H9 (cell line): ENCODE measurements around the gene AHNAK2. TPM values are rescaled to one million over a fixed set of nuclear protein-coding genes. Genes with fewer than 3 reads are reported as not detected.

ENCODE experiments used
- DNase-seq: peaks from one replicate; pipeline ENCODE4 v3.0.0-alpha.2; 2017
- H2AFZ ChIP-seq: one replicate; pipeline ENCODE4 v1.6.1; 2013; ENCODE audit warnings: mild to moderate bottlenecking, low read length, control low read depth, moderate library complexity
- H2AK5ac ChIP-seq: 2 replicates; pipeline ENCODE4 v1.6.1; 2013; ENCODE audit warnings: low read length, control low read depth, mixed read lengths; ENCODE audit not compliant: insufficient read length
- H2BK120ac ChIP-seq: one replicate; pipeline ENCODE4 v1.6.1; 2013; ENCODE audit warnings: low read depth, mild to moderate bottlenecking, low read length, control low read depth, inconsistent platforms; ENCODE audit not compliant: poor library complexity, severe bottlenecking
- H2BK12ac ChIP-seq: 2 replicates; pipeline ENCODE4 v1.6.1; 2013; ENCODE audit warnings: low read length, control low read depth, mixed read lengths, low read depth; ENCODE audit not compliant: insufficient read length
- H2BK15ac ChIP-seq: 2 replicates; pipeline ENCODE4 v1.6.1; 2013; ENCODE audit warnings: low read depth, low read length, control low read depth
- H2BK20ac ChIP-seq: one replicate; pipeline ENCODE4 v1.6.1; 2013; ENCODE audit warnings: low read depth, mild to moderate bottlenecking, low read length, control low read depth, inconsistent platforms; ENCODE audit not compliant: poor library complexity, severe bottlenecking
- H2BK5ac ChIP-seq: 2 replicates; pipeline ENCODE4 v1.6.1; 2013; ENCODE audit warnings: low read length, control low read depth, mixed read lengths; ENCODE audit not compliant: insufficient read length
- H3K14ac ChIP-seq: 2 replicates; pipeline ENCODE4 v1.6.1; 2013; ENCODE audit warnings: low read length, control low read depth; ENCODE audit not compliant: insufficient read depth
- H3K18ac ChIP-seq: 2 replicates; pipeline ENCODE4 v1.6.1; 2013; ENCODE audit warnings: low read depth, mild to moderate bottlenecking, mixed read lengths, low read length, control low read depth; ENCODE audit not compliant: insufficient read length
- H3K23ac ChIP-seq: 2 replicates; pipeline ENCODE4 v1.6.1; 2013; ENCODE audit warnings: low read length, control low read depth, mixed read lengths, low read depth; ENCODE audit not compliant: insufficient read length
- H3K23me2 ChIP-seq: 2 replicates; pipeline ENCODE4 v1.6.1; 2013; ENCODE audit warnings: low read depth, mild to moderate bottlenecking, mixed read lengths, low read length, control low read depth; ENCODE audit not compliant: insufficient read length, poor library complexity, severe bottlenecking
- H3K27ac ChIP-seq: 2 replicates; pipeline ENCODE4 v1.5.1; 2013; ENCODE audit warnings: low read length, control low read depth, mixed read lengths, low read depth; ENCODE audit not compliant: insufficient read length
- H3K27me3 ChIP-seq: 2 replicates; pipeline ENCODE4 v1.6.1; 2013; ENCODE audit warnings: low read length, control low read depth, inconsistent platforms; ENCODE audit not compliant: insufficient read depth
- H3K4ac ChIP-seq: 2 replicates; pipeline ENCODE4 v1.6.1; 2013; ENCODE audit warnings: low read depth, mild to moderate bottlenecking, control low read depth, inconsistent platforms, low read length, moderate library complexity
- H3K4me1 ChIP-seq: 2 replicates; pipeline ENCODE4 v1.6.1; 2013; ENCODE audit warnings: low read length, control low read depth, inconsistent platforms; ENCODE audit not compliant: insufficient read depth
- H3K4me2 ChIP-seq: 2 replicates; pipeline ENCODE4 v1.6.1; 2013; ENCODE audit warnings: low read length, control low read depth, mixed read lengths; ENCODE audit not compliant: insufficient read length, insufficient read depth
- H3K56ac ChIP-seq: 2 replicates; pipeline ENCODE4 v1.6.1; 2013; ENCODE audit warnings: low read depth, mild to moderate bottlenecking, mixed read lengths, low read length, control low read depth; ENCODE audit not compliant: insufficient read length
- H3K79me1 ChIP-seq: 2 replicates; pipeline ENCODE4 v1.6.1; 2013; ENCODE audit warnings: low read depth, mild to moderate bottlenecking, moderate library complexity, low read length, control low read depth, inconsistent platforms; ENCODE audit not compliant: insufficient read depth, poor library complexity, severe bottlenecking
- H3K79me2 ChIP-seq: 2 replicates; pipeline ENCODE4 v1.6.1; 2013; ENCODE audit warnings: low read length, control low read depth, inconsistent platforms; ENCODE audit not compliant: insufficient read depth
- H3K9ac ChIP-seq: 2 replicates; pipeline ENCODE4 v1.6.1; 2013; ENCODE audit warnings: low read length, control low read depth, mixed read lengths; ENCODE audit not compliant: insufficient read length; ENCODE audit errors: extremely low read depth
- H3K9me3 ChIP-seq: one replicate; pipeline ENCODE4 v1.6.1; 2013; ENCODE audit warnings: low read depth, low read length, inconsistent platforms; ENCODE audit not compliant: control insufficient read depth
- H3T11ph ChIP-seq: one replicate; pipeline ENCODE4 v1.6.1; 2013; ENCODE audit warnings: mild to moderate bottlenecking, low read length, control low read depth, inconsistent platforms
- H4K20me1 ChIP-seq: one replicate; pipeline ENCODE4 v1.6.1; 2013; ENCODE audit not compliant: control insufficient read depth, insufficient read length, insufficient read depth
- H4K5ac ChIP-seq: 2 replicates; pipeline ENCODE4 v1.6.1; 2013; ENCODE audit warnings: low read depth, mild to moderate bottlenecking, mixed read lengths, low read length, control low read depth; ENCODE audit not compliant: insufficient read length
- H4K8ac ChIP-seq: replicated peaks from 2 replicates; pipeline ENCODE4 v1.6.1; 2013; ENCODE audit warnings: low read length, control low read depth, mixed read lengths, low read depth; ENCODE audit not compliant: insufficient read length
- H4K91ac ChIP-seq: 2 replicates; pipeline ENCODE4 v1.6.1; 2013; ENCODE audit warnings: low read depth, mild to moderate bottlenecking, moderate library complexity, mixed read lengths, low read length, control low read depth; ENCODE audit not compliant: insufficient read length
- H3K27ac Mint-ChIP-seq, 3 experiments: 2 replicates in 2 of 3; 3 replicates in 1 of 3; pipeline ENCODE4 v1.8.0; 2020 to 2021; ENCODE audit warnings: mixed read lengths in 3 of 3, mild to moderate bottlenecking in 1 of 3, moderate library complexity in 1 of 3
- H3K27me3 Mint-ChIP-seq: 2 replicates; pipeline ENCODE4 v1.8.0; 2021; ENCODE audit warnings: low read depth, mild to moderate bottlenecking, moderate library complexity, mixed read lengths
- H3K36me3 Mint-ChIP-seq, 3 experiments: 2 replicates in 2 of 3; 3 replicates in 1 of 3; pipeline ENCODE4 v1.8.0; 2020 to 2021; ENCODE audit warnings: low read depth in 3 of 3, mixed read lengths in 3 of 3; ENCODE audit not compliant: insufficient read depth in 1 of 3
- H3K4me1 Mint-ChIP-seq, 2 experiments: 2 replicates each; pipeline ENCODE4 v1.8.0; 2020; ENCODE audit warnings: mixed read lengths in 2 of 2
- H3K4me3 Mint-ChIP-seq, 2 experiments: 2 replicates in 1 of 2; 3 replicates in 1 of 2; pipeline ENCODE4 v1.8.0; 2020 to 2021; ENCODE audit warnings: mild to moderate bottlenecking in 2 of 2, mixed read lengths in 2 of 2, moderate library complexity in 1 of 2
- H3K9me3 Mint-ChIP-seq, 2 experiments: 2 replicates in 1 of 2; 3 replicates in 1 of 2; pipeline ENCODE4 v1.8.0; 2020; ENCODE audit warnings: mild to moderate bottlenecking in 2 of 2, mixed read lengths in 2 of 2, moderate library complexity in 1 of 2
- CTCF ChIP-seq: fragments of 200-600 bp; sonication (generic); conservative IDR thresholded peaks from 3 replicates; pipeline ENCODE4 v1.8.0; 2021; ENCODE audit warnings: antibody characterized with exemption, mild to moderate bottlenecking
- WGBS: extraction: QIAGEN DNeasy Blood & Tissue Kit; methylation state at CpG from one replicate; pipeline ENCODE4 v1.1.7; 2013; ENCODE audit warnings: missing lambda C conversion rate, low lambda C conversion rate, mixed read lengths; ENCODE audit not compliant: insufficient read length; ENCODE audit errors: extremely low coverage; 5-methylcytosine and 5-hydroxymethylcytosine counted together
- total RNA-seq: library from RNA; stranded (reverse); gene quantifications from 2 replicates; pipeline ENCODE4 v1.2.1, GENCODE V29; 2021

Gene AHNAK2
- total RNA-seq, 1 experiment from 2014 or later: 2.8 TPM

- Histone ChIP-seq H3K23me2 (no peaks in the 10 kb centered on the region), H3K27ac (no peak overlapping the region), H4K5ac (no peak overlapping the region), H2BK20ac (no peak overlapping the region), H4K91ac (no peak overlapping the region), H3K23ac (no peak overlapping the region), H3T11ph (no peak overlapping the region), H3K79me1 (no peaks in the 10 kb centered on the region), H2BK120ac (no peak overlapping the region), H3K27me3 (no peaks in the 10 kb centered on the region), H3K18ac (no peak overlapping the region), H3K4me1 (no peaks in the 10 kb centered on the region), H3K79me2 (no peaks in the 10 kb centered on the region), H2AK5ac (no peak overlapping the region), H2BK5ac (no peak overlapping the region), H3K9ac (no peak overlapping the region), H4K8ac (no peak overlapping the region), H2AFZ (no peak overlapping the region), H2BK15ac (no peak overlapping the region), H2BK12ac (no peak overlapping the region), H3K14ac (no peak overlapping the region), H3K4ac (no peak overlapping the region), H3K4me2 (no peak overlapping the region), H3K56ac (no peak overlapping the region), H4K20me1 (no peaks in the 10 kb centered on the region), H3K9me3 (no peaks in the 10 kb centered on the region)
- H3K36me3 Mint-ChIP-seq: peaks cover 4 to 16% (median 5%) of the 10 kb centered on the region in 3 experiments; a peak in 6 of 7 replicates
- no peak for TF ChIP-seq CTCF
- peak overlapping the region; percentile 22 to 72 (median 36); a peak in 3 of 7 replicates for H3K27ac Mint-ChIP-seq
- DNase-seq: no peak
- peaks cover 0 to 3% of the 10 kb centered on the region in 2 experiments; a peak in 2 of 5 replicates for H3K9me3 Mint-ChIP-seq
- WGBS: no CpG with 5 or more reads among the region's 12 CpGs
- no peaks in the 10 kb centered on the region for H3K4me1 Mint-ChIP-seq
- H3K4me3 Mint-ChIP-seq: no peak overlapping the region
- no peaks in the 10 kb centered on the region for H3K27me3 Mint-ChIP-seq
Measured at GRCh38 chr14:104993306-104993705, 15.1 kb upstream of the AHNAK2 start.
